SIG-M5 treated with dmso at 0.1 percent for 504 hours (cell line): ENCODE data around the gene SLC5A5.
"Not testable (repeated sequence)": the region's sequence is repeated elsewhere in the genome, so short reads cannot be mapped to it uniquely, and the experiment has no call there.

Experiments
- DNase-seq: peaks from one replicate; lab custom pipeline; 2025; ENCODE audit not compliant: unreplicated experiment; lab: John Stamatoyannopoulos, UW

Gene SLC5A5

GRCh38 chr19:17918151-17918550 lies 46.4 kb downstream of the SLC5A5 start:
- not testable (repeated sequence) for DNase-seq

GRCh38 chr19:17919122-17919521 lies 47.4 kb downstream of the SLC5A5 start:
- DNase-seq = not testable (repeated sequence)

DNA sequence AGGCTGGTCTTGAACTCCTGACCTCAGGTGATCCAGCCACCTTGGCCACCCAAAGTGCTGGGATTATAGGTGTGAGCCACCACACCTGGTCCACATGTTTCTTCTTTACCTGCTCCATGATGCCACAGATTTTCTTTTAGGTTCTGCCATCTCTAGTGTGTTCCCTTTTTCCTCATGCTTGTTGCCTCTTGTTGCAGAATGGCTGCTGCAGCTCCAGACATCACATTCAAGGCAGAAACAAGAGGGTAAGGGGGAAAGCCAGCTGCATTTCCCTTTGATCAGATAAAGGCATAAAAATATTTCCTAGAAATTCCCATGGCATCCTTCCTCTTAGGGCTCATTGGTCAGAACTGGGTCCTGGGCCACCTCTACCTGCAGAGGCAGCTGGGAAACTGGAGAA lies 48.8 kb downstream of the SLC5A5 start:
- DNase-seq = no peak

- no peak for DNase-seq
These were observed 50.4 kb downstream of the SLC5A5 start for GRCh38 chr19:17922138-17922537.

GRCh38 chr19:17926044-17926443 lies 54.3 kb downstream of the SLC5A5 start:
- no peak for DNase-seq

GRCh38 chr19:17929056-17929455 lies 57.3 kb downstream of the SLC5A5 start:
- no peak for DNase-seq

DNA sequence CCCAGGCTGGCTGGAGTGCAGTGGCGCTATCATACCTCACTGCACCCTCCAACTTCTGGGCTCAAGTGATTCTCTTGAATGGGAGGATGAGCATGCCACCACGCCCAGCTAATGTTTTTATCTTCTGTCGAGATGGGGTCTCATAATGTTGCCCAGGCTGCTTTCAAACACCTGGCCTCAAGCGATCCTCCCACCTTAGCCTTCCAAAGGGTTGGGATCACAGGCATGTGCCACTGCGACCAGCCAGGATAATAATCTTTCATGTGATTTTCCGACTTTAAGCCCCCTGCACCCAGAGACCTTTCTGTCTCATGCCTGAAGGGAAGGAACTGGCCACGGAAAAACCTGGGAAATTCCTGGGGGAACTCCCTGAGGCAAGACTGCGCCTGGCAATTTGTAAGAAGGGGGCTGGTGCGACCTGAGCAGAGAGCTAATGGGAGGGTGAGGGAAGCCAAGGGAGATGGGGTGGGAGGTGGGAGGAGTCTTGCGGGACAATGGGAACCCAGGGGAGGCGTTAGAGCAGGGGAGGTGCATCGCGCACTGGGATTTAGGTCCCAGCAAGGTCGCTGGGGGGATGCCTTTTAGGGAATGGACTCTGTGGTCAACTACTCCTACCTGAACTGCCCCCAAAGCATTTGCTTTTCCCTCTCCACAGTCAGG lies 59.9 kb downstream of the SLC5A5 start:
- no peak for DNase-seq

- DNase-seq = peak; percentile 94
These were observed 61.0 kb downstream of the SLC5A5 start, which contains the start of gene CCDC124 for GRCh38 chr19:17932485-17933338. Gene CCDC124 (plus strand): TSS chr19:17933015. CDS start chr19:17936421, 3,406 bp downstream.

GRCh38 chr19:17933414-17934129 lies 61.8 kb downstream of the SLC5A5 start:
- no peak for DNase-seq

GRCh38 chr19:17936379-17936778 lies 64.6 kb downstream of the SLC5A5 start:
- no peak for DNase-seq

- DNase-seq = no peak
These were observed 65.7 kb downstream of the SLC5A5 start for GRCh38 chr19:17937371-17937900.

- peak; percentile 59 for DNase-seq
These were observed 66.5 kb downstream of the SLC5A5 start for GRCh38 chr19:17938092-17938845.

- no peak for DNase-seq
These were observed 70.4 kb downstream of the SLC5A5 start for GRCh38 chr19:17942181-17942580.

DNA sequence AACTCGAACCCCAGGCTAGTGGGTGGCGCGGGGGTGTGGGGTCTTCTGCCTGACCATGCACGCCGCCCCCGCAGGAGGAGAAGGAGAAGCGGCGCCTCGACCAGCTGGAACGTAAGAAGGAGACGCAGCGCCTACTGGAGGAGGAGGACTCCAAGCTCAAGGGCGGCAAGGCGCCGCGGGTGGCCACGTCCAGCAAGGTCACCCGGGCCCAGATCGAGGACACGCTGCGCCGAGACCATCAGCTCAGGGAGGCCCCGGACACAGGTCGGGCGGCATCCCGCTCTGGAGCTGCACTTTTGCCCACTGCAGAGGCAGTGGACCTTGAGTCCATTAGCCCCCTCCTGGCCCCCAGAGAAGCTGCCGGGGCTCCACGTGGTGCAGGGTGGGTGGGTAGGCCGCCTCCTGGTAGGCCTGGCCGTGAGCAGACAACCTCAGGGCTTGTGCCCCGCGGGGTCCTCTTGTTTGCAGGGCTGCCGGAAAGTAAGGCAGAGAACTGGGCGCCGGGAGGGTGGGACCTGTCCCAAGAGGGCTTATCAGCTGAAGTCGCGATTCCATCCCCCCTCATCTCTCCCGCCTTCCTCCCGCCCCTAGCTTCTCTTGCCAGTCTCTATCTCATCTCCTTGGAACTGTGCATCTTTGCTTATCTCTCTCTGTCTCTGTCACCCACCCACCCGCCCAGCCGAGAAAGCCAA lies 71.0 kb downstream of the SLC5A5 start:
- no peak for DNase-seq

DNA sequence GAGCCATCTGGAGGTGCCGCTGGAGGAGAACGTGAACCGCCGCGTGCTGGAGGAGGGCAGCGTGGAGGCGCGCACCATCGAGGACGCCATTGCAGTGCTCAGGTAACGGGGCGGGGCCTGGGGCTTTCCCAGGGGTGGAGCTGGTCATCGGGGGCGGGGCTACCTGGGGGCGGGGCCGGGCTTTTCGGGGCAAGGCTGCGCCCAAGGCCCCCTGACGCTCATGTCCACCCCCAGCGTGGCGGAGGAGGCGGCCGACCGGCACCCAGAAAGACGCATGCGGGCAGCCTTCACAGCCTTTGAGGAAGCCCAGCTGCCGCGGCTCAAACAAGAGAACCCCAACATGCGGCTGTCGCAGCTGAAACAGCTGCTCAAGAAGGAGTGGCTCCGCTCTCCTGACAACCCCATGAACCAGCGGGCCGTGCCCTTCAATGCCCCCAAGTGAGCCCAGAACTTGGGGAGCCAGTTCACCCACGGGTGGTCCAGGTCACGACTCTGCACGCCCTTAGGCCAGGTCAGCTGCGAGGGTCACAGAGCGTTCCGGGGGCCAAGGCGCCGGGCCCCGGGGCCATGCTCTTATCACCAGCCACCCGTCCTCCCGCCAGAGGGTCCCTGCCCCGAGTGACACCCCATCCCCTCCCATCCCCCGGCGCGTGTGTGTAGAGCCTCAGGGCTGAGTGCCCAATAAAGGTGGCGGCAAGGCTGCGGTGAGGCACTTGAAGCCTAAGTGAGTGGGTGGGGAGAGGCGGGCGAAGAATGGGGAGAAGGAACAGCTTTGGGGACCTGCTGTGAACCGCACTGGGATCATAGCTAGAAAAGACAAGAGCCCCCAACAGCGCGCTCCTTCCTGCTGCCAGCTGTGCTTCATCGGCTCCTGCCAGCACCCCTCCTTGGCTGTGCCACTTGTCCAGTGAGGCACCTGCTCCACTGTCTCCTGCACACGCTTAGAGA lies 71.8 kb downstream of the SLC5A5 start:
- DNase-seq = no peak

DNA sequence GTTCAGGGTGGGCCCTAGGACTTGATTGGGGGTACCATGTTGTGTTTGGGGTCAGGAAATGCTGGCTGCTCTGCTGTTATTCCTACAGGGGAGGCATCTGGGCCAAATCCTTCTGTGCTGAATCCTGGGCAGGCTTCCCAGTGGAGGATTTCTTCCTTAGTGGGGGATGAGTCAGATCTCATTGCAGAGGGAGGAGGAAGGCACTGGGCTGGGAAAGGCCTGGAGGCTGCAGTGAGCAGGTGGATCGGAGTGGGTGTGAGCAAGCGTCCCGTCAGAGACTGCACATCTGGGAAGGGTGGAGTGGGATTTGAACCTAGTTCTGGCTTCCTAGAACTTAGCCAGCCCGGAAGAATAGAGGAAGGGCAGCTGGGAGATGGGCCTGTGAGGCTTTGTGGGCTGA lies 72.6 kb downstream of the SLC5A5 start:
- DNase-seq = no peak
